IMR-90 (cell line): ENCODE data around the gene FH. TPM values are rescaled to one million over a fixed set of nuclear protein-coding genes. Genes with fewer than 3 reads are reported as not detected.

Experiments
- ATAC-seq: fragments of 200-7000 bp; cut with Tn5 transposase; 2 replicates; pipeline ENCODE4 v1.9.1; 2020; ENCODE audit warnings: low read depth, mild to moderate bottlenecking, moderate library complexity
- BruUV-seq: library from RNA; stranded (reverse); fragments of 400-500 nt; replicated peaks from 2 replicates; lab custom pipeline; 2021; lab: Mats Ljungman, UMichigan
- CTCF ChIA-PET: fragments of 300-600 bp; formaldehyde crosslinking; extraction: SDS; loops from one replicate; lab custom pipeline; 2021; ENCODE audit warnings: antibody characterized with exemption; lab: Yijun Ruan, JAX
- POLR2A ChIA-PET: fragments of 300-600 bp; sonication (Branson Sonifier 250); formaldehyde crosslinking; loops from one replicate; lab custom pipeline; 2022; ENCODE audit warnings: antibody characterized with exemption; ENCODE audit not compliant: unreplicated experiment; lab: Charles Lee
- DNase-seq: peaks from one replicate; pipeline ENCODE4 v3.0.0; 2013
- H2AFZ ChIP-seq: replicated peaks from 2 replicates; pipeline ENCODE3; 2013; ENCODE audit warnings: low read length, mild to moderate bottlenecking; ENCODE audit not compliant: poor library complexity
- H2AK5ac ChIP-seq: 2 replicates; pipeline ENCODE4 v1.6.1; 2013; ENCODE audit warnings: low read depth, low read length, inconsistent platforms
- H2AK9ac ChIP-seq: replicated peaks from 2 replicates; pipeline ENCODE3; 2013; ENCODE audit warnings: mild to moderate bottlenecking, low read depth, low read length, moderate library complexity; ENCODE audit not compliant: poor library complexity
- H2BK120ac ChIP-seq: 2 replicates; pipeline ENCODE4 v1.6.1; 2013; ENCODE audit warnings: low read depth, low read length, inconsistent platforms
- H2BK15ac ChIP-seq: 3 replicates; pipeline ENCODE4 v1.6.1; 2013; ENCODE audit warnings: low read depth, low read length, inconsistent platforms
- H2BK20ac ChIP-seq: 2 replicates; pipeline ENCODE4 v1.6.1; 2013; ENCODE audit warnings: low read depth, mild to moderate bottlenecking, inconsistent platforms, low read length, moderate library complexity
- H2BK5ac ChIP-seq: 2 replicates; pipeline ENCODE4 v1.6.1; 2013; ENCODE audit warnings: mild to moderate bottlenecking, low read depth, low read length, inconsistent platforms; ENCODE audit not compliant: poor library complexity, severe bottlenecking
- H3K14ac ChIP-seq: replicated peaks from 2 replicates; pipeline ENCODE4 v1.6.1; 2013; ENCODE audit warnings: low read depth, low read length, inconsistent platforms
- H3K18ac ChIP-seq: 2 replicates; pipeline ENCODE4 v1.6.1; 2013; ENCODE audit warnings: low read depth, low read length, control low read depth
- H3K23ac ChIP-seq: 2 replicates; pipeline ENCODE4 v1.6.1; 2013; ENCODE audit warnings: low read depth, low read length, inconsistent platforms
- H3K27ac ChIP-seq: 2 replicates; pipeline ENCODE4 v1.5.1; 2013; ENCODE audit warnings: mild to moderate bottlenecking, control low read depth, low read length; ENCODE audit not compliant: insufficient read depth
- H3K27me3 ChIP-seq: 2 replicates; pipeline ENCODE4 v1.6.1; 2013; ENCODE audit warnings: low read length; ENCODE audit not compliant: control insufficient read depth, insufficient read depth
- H3K36me3 ChIP-seq: 2 replicates; pipeline ENCODE4 v1.6.1; 2013; ENCODE audit warnings: low read length, mixed read lengths; ENCODE audit not compliant: control insufficient read depth, insufficient read depth
- H3K4ac ChIP-seq: 2 replicates; pipeline ENCODE4 v1.6.1; 2013; ENCODE audit warnings: low read depth, low read length, inconsistent platforms
- H3K4me1 ChIP-seq: 2 replicates; pipeline ENCODE4 v1.6.1; 2013; ENCODE audit warnings: low read length, mixed read lengths; ENCODE audit not compliant: control insufficient read depth, insufficient read depth
- H3K4me2 ChIP-seq: 2 replicates; pipeline ENCODE4 v1.6.1; 2013; ENCODE audit warnings: low read depth, mild to moderate bottlenecking, control low read depth, low read length, moderate library complexity
- H3K4me3 ChIP-seq: 2 replicates; pipeline ENCODE4 v1.5.1; 2013; ENCODE audit warnings: low read depth, mild to moderate bottlenecking, control low read depth, low read length, moderate library complexity; ENCODE audit not compliant: insufficient read depth
- H3K56ac ChIP-seq: 2 replicates; pipeline ENCODE4 v1.6.1; 2013; ENCODE audit warnings: low read length, inconsistent platforms; ENCODE audit not compliant: insufficient read depth; ENCODE audit errors: extremely low read depth
- H3K79me1 ChIP-seq, 2 experiments: 2 replicates each; pipeline ENCODE4 v1.6.1; 2013; ENCODE audit warnings: low read length in 2 of 2, inconsistent platforms in 1 of 2, low read depth in 1 of 2
- H3K9ac ChIP-seq: 2 replicates; pipeline ENCODE4 v1.6.1; 2013; ENCODE audit warnings: low read depth, low read length, control low read depth
- H3K9me1 ChIP-seq: 2 replicates; pipeline ENCODE4 v1.6.1; 2013; ENCODE audit warnings: low read length, inconsistent platforms; ENCODE audit not compliant: insufficient read depth
- H3K9me3 ChIP-seq: 2 replicates; pipeline ENCODE4 v1.6.1; 2013; ENCODE audit warnings: low read length; ENCODE audit not compliant: control insufficient read depth, insufficient read depth
- H4K20me1 ChIP-seq: 2 replicates; pipeline ENCODE4 v1.6.1; 2013; ENCODE audit warnings: low read length, inconsistent platforms; ENCODE audit not compliant: insufficient read depth
- H4K5ac ChIP-seq: 2 replicates; pipeline ENCODE4 v1.6.1; 2013; ENCODE audit warnings: mild to moderate bottlenecking, low read depth, low read length, control low read depth
- H4K8ac ChIP-seq, 2 experiments: 2 replicates each; pipeline ENCODE4 v1.6.1; 2013; ENCODE audit warnings: low read depth in 2 of 2, low read length in 2 of 2, control low read depth in 1 of 2, inconsistent platforms in 1 of 2
- H4K91ac ChIP-seq: 2 replicates; pipeline ENCODE4 v1.6.1; 2013; ENCODE audit warnings: low read depth, low read length, inconsistent platforms; ENCODE audit not compliant: insufficient read depth
- MAFK ChIP-seq: IDR thresholded peaks from 2 replicates; pipeline ENCODE4 v1.6.1; 2012; ENCODE audit warnings: low read depth, low read length, improper control_type of control experiment
- MAZ ChIP-seq: IDR thresholded peaks from 2 replicates; pipeline ENCODE4 v1.6.1; 2012; ENCODE audit warnings: low read depth, mild to moderate bottlenecking, low read length, improper control_type of control experiment, moderate library complexity, borderline replicate concordance
- SMC3 ChIP-seq: fragments of 150-350 bp; IDR thresholded peaks from 2 replicates; pipeline ENCODE4 v1.6.1; 2016; ENCODE audit warnings: low read depth, mild to moderate bottlenecking, antibody characterized with exemption, low read length, moderate library complexity
- WGBS, 2 experiments: methylation state at CpG; one replicate each; pipeline versions ENCODE4 v1.1.5 to v1.1.7; 2013; ENCODE audit warnings: missing lambda C conversion rate in 2 of 2; ENCODE audit not compliant: insufficient read length in 1 of 2; ENCODE audit errors: extremely low coverage in 2 of 2; 5-methylcytosine and 5-hydroxymethylcytosine counted together
- dilution Hi-C: fragments of 300-500 bp; cut with HindIII; formaldehyde crosslinking; loops from one replicate; pipeline ENCODE4 v1.14.3; 2018; ENCODE audit warnings: low sequenced_read_pairs; ENCODE audit not compliant: unreplicated experiment
- in situ Hi-C: fragments of 300-500 bp; cut with MboI; formaldehyde crosslinking; loops from 3 replicates; pipeline ENCODE4 v1.14.3; 2019; ENCODE audit warnings: low sequenced_read_pairs, inconsistent platforms, mixed read lengths
- intact Hi-C: fragments of 100-400 bp; cut with micrococcal nuclease; formaldehyde crosslinking; loops from 2 replicates; pipeline ENCODE4 v1.10.0; 2022
- polyA plus RNA-seq, 3 experiments: library from polyadenylated mRNA; depleted of rRNA; stranded (reverse); fragments of >200 nt; gene quantifications; 2 replicates each; pipeline ENCODE4 v1.2.3, GENCODE V29; 2012; ENCODE audit warnings: low replicate concordance in 1 of 3
- total RNA-seq: library from RNA; depleted of rRNA; stranded (reverse); fragments of >200 nt; gene quantifications from 2 replicates; pipeline ENCODE4 v1.2.3, GENCODE V29; 2012

FH gene
- total and polyA plus RNA-seq, 2 of the 4 experiments (the other 2 are of a cell fraction): 75.5 to 78.7 TPM

DNA sequence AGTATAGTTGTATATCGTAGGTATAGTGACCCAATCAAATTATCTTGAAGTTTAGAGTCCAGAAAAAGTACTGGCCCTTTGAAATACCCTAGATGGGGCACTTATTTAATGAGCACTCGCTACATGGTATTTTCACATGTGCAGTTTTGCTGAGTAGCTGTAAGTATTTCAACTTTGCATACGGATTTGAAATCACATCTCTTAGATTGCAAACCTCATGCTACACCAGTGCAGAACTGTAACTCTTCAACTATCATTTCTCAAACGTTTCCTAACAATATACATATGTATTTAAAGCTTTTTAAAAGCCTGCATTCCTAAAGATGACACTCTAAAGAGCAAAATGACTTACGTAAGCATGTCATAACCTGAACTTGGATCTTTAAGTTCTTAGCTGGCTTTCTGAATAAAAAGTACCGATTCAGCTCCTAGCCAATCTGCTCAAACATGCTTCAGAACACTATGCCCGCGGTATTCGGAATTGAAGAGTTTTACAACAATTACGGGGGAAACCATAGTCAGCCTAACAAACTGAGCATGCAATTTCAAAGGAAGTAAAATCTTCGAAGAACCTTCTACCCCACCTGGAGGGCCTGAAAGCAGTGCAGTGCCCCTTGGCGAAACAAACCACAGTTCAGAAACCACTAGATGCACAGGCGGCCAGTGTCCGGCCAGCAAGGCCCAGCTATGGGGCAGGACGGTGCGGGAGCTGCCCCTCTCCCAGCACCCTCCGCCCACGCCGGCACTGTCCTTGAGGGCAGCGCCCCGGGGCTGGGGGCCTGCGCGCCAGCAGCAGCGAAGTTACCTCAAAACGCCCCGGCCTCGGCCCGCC lies 863 bp downstream of the FH start:
- WGBS, 2 experiments: 4% methylated on average over 9 of the region's 28 CpGs; no CpG with 5 or more reads in 1 of the 2 experiments
- peak overlapping the region; percentile 77 for H3K27ac ChIP-seq
- ATAC-seq: peak; percentile 49

More for the DNA sequence above, 863 bp downstream of the FH start:
- H2BK120ac ChIP-seq: no peak overlapping the region
- H2AK9ac ChIP-seq: peak overlapping the region; percentile 31
- no peaks in the 10 kb centered on the region for H3K36me3 ChIP-seq
- H3K27me3 ChIP-seq: peaks cover 7% of the 10 kb centered on the region
- peak overlapping the region; percentile 82; the same call in 1 of the 2 replicates for H3K56ac ChIP-seq
- H3K79me1 ChIP-seq: peaks cover 7 to 23% of the 10 kb centered on the region in 2 experiments; a peak in 2 of 4 replicates
- no peak overlapping the region for H3K18ac ChIP-seq
- peak overlapping the region; percentile 94 for H3K4me3 ChIP-seq
- H3K23ac ChIP-seq: peak overlapping the region; percentile 77
- no peak overlapping the region for H2BK20ac ChIP-seq
- in situ Hi-C loops (loop anchor here (25.0 kb wide), 1 partner anchor 1331 kb away; no protein-coding TSS in a partner anchor), dilution Hi-C loops (no loop called here), intact Hi-C loops (no loop called here)
- peak overlapping the region; percentile 3; the same call in 1 of the 2 replicates for H4K5ac ChIP-seq
- H3K9me3 ChIP-seq: no peaks in the 10 kb centered on the region
- no peaks in the 10 kb centered on the region for H4K20me1 ChIP-seq
- H4K91ac ChIP-seq: 0 out of 2 replicates have a peak overlapping the region, but pooled peaks have one; percentile 13
- no peak overlapping the region for H2AK5ac ChIP-seq
- peak overlapping the region; percentile 41; the same call in 1 of the 2 replicates for H3K4ac ChIP-seq
- H3K4me1 ChIP-seq: 0 out of 2 replicates have a peak, but pooled peaks cover 2% of the 10 kb centered on the region
- POLR2A ChIA-PET: interaction anchor here (0.6 kb wide), 1 partner anchor 847 kb away, joined by 4 read pairs; no protein-coding TSS in a partner anchor
- TSS peak; percentile 66 for BruUV-seq
- H2BK15ac ChIP-seq: no peak overlapping the region
- no peaks in the 10 kb centered on the region for H3K9me1 ChIP-seq
- peak; percentile 25 for DNase-seq
- CTCF ChIA-PET: interaction anchor here (1.4 kb wide), 1 partner anchor 10 kb away, joined by 3 read pairs; no protein-coding TSS in a partner anchor
- H2AFZ ChIP-seq: peak overlapping the region; percentile 98
- H2BK5ac ChIP-seq: peak overlapping the region; percentile 25
- 0 out of 2 replicates have a peak, but pooled peaks have one; percentile 2 for TF ChIP-seq MAFK
- no peak for TF ChIP-seq SMC3
- TF ChIP-seq MAZ: 0 out of 2 replicates have a peak, but pooled peaks have one; percentile 35
- H3K14ac ChIP-seq: peak overlapping the region; percentile 33; the same call in 1 of the 2 replicates
- peak overlapping the region; percentile 57 to 61; a peak in 2 of 4 replicates for H4K8ac ChIP-seq
- peak overlapping the region; percentile 96 for H3K4me2 ChIP-seq
- peak overlapping the region; percentile 67 for H3K9ac ChIP-seq
